Uterus (tissue), 4 donors: Measurements from ENCODE around the gene KCNH2. TPM values are rescaled to one million over a fixed set of nuclear protein-coding genes. Genes with fewer than 3 reads are reported as not detected.

ENCODE experiments used
- DNase-seq, 2 donors: peaks; one replicate each; pipeline ENCODE4 v3.0.0-alpha.2; 2019 to 2020
- H3K27ac ChIP-seq, 2 donors: fragments of 200-600 bp; sonication (generic); 1 replicate in 1 of 2; 2 replicates in 1 of 2; pipeline ENCODE4 v1.5.1; 2016 to 2018
- H3K27me3 ChIP-seq, 2 donors: fragments of 200-600 bp; sonication (generic); one replicate each; pipeline ENCODE4 v1.5.1; 2018 to 2019; ENCODE audit warnings: control low read depth in 1 of 2
- H3K36me3 ChIP-seq, 2 donors: fragments of 200-600 bp; sonication (generic); one replicate each; pipeline ENCODE4 v1.5.1; 2019; ENCODE audit warnings: control low read depth in 1 of 2
- H3K4me1 ChIP-seq, 2 donors: fragments of 200-600 bp; sonication (generic); one replicate each; pipeline ENCODE4 v1.5.1; 2018 to 2019; ENCODE audit warnings: control low read depth in 1 of 2
- H3K4me3 ChIP-seq, 2 donors: fragments of 200-600 bp; sonication (generic); 1 replicate in 1 of 2; 2 replicates in 1 of 2; pipeline ENCODE4 v1.5.1; 2018 to 2019; ENCODE audit warnings: mild to moderate bottlenecking in 1 of 2
- H3K9me3 ChIP-seq, 2 donors: fragments of 200-600 bp; sonication (generic); one replicate each; pipeline ENCODE4 v1.5.1; 2019; ENCODE audit warnings: control low read depth in 1 of 2
- CTCF ChIP-seq, 4 experiments: fragments of 200-600 bp in 2 of 4; fragments of 450-650 bp in 2 of 4; sonication (generic) in 2 of 4; IDR thresholded peaks; one replicate each; pipeline ENCODE4 v1.5.1; 2016 to 2019; ENCODE audit warnings: antibody characterized with exemption in 4 of 4, mild to moderate bottlenecking in 2 of 4, moderate library complexity in 1 of 4
- POLR2A ChIP-seq, 2 donors: fragments of 450-650 bp; IDR thresholded peaks; one replicate each; pipeline ENCODE4 v1.6.1; 2016; ENCODE audit warnings: antibody characterized with exemption in 2 of 2, mild to moderate bottlenecking in 1 of 2, moderate library complexity in 1 of 2
- intact Hi-C: fragments of 100-400 bp; cut with DNase I; formaldehyde crosslinking; loops from one replicate; pipeline ENCODE4 v1.15.1; 2023; ENCODE audit warnings: low total_unique reads
- total RNA-seq, 4 donors: library from RNA; depleted of rRNA in 3 of 4; stranded (reverse); fragments of >200 nt in 3 of 4; gene quantifications; one replicate each; pipeline versions ENCODE4 v1.1.0 to v1.2.4, GENCODE V29; 2014 to 2023
- donor health status: DM: yes; HTN: yes; CAD: no.

The KCNH2 gene
- total RNA-seq, 4 donors from 2014 or later: 9.1 to 51.0 (median 22.8) TPM

DNA sequence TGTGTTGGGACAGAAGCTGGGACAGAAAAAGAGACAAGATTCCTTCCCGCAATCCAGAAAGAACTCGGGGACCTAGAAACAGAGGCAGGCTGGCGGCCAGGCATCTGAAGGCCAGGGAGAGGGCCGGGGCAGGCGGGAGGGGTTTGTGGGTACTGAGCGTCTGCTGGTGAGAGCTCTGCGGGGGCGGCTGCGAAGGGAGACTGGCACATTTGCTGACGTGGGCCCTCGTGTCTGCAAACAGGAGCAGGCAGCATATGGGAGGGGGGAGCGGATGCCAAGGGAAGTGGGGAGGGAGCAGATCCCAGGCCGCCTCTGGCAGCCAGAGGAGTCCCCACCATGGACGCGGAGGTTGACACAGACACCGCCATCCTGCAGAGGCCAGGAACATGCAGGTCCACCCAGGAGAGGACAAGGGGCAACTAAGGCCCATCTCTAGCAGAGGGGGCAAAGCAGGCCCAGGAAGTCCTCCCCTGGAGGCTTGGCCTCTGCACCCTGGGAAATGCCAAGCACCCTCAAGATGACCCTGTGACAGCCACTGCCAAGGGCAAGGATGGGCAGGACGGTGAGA lies 32.2 kb downstream of the KCNH2 start:
- peak in 1 of 2 donors; percentile 51 for DNase-seq
- H3K4me1 ChIP-seq: no peaks in the 10 kb centered on the region
- H3K9me3 ChIP-seq: no peaks in the 10 kb centered on the region
- no peaks in the 10 kb centered on the region for H3K27me3 ChIP-seq
- H3K4me3 ChIP-seq: no peak overlapping the region
- intact Hi-C loops: no loop called here
- no peak for TF ChIP-seq POLR2A (IDR thresholded peaks at IDR 0.05)
- TF ChIP-seq CTCF (IDR thresholded peaks at IDR 0.05): no peak
- no peak overlapping the region for H3K27ac ChIP-seq
- H3K36me3 ChIP-seq: no peaks in the 10 kb centered on the region

DNA sequence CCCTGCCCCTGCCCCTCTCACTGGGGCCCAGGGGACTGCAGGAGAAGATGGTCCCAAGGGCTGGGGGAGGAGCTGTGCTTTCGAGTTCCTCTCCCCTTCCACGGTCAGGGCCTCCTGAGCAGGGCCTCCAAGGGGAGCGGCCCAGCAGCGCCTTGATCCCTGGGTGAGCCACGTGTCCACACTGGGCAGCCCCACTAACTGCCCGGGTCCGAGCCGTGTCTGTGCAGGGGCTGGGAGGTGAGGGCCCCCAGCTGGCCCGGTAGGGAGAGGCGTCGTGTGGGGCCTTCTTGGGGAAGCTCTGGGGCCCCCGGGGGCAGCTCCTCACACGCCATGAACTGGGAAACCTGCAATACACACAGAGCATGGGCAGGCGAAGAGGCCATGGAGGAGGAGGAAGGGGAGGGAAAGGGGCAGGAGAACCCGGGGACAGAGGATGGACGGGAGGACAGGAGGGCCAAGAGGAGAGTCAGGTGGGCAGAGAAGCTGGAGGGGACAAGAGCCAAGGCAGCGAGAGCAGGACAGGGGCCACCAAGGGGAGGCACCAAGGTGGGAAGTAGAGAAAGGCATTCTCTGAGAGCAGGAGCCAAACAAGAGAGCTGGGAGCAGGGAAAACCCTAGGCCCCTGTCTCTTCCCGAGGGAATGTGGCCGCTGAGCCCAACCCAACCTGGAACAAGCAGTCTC lies 32.8 kb downstream of the KCNH2 start:
- Histone ChIP-seq H3K27me3 (no peaks in the 10 kb centered on the region), H3K4me3 (no peak overlapping the region), H3K4me1 (no peaks in the 10 kb centered on the region), H3K36me3 (no peaks in the 10 kb centered on the region), H3K27ac (no peak overlapping the region), H3K9me3 (no peaks in the 10 kb centered on the region)
- no peak for DNase-seq
- no peak for TF ChIP-seq CTCF (IDR thresholded peaks at IDR 0.05)
- no peak for TF ChIP-seq POLR2A (IDR thresholded peaks at IDR 0.05)
- intact Hi-C loops: no loop called here

DNA sequence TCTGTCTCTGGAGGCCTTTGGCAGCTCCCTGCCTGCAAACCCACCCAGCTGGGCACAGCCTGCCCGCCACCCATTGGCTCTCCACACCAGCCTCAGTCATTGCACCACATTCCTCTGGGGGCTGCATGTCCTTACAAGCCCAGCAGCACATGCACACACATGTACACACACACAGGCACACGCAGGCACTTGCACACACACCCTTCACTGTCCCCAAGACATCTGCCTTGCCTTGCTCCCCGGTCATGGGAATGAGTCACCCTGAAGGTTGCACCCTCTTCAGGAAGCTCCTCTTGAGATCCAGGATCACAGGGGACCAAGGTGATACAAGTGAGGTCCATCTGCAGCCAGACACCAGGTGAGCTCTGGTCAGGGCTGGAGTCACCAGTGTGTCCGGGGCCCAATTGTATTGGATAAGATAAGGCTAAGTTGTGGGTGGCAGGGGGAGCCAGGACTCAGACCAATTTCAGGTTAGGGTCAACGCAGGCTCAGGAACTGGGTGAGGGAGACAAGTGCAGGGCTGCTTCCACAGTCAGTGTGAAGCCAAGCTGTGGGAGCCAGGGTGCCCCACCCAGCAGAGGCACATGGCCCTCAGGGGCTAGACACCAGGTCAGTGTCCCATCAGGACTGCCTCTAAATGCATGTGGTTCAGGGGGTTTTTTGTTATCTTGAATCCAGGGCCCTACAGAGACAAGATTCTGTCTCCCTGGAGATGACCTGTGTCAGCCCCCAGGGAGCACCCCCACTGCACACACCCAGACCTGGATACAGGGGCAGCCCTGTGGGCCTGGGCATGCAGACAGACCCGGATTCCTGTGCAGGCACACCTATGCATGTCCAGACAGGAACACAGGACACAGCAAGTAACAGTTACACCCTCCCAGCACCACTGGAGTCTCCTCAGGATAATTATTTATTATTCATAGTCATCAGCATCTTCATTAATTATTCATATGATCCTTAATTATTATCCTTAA lies 33.8 kb downstream of the KCNH2 start:
- no peaks in the 10 kb centered on the region for H3K9me3 ChIP-seq
- TF ChIP-seq POLR2A (IDR thresholded peaks at IDR 0.05) (no peak), CTCF (IDR thresholded peaks at IDR 0.05) (no peak)
- H3K36me3 ChIP-seq: no peaks in the 10 kb centered on the region
- no peak for DNase-seq
- no peaks in the 10 kb centered on the region for H3K4me1 ChIP-seq
- intact Hi-C loops: no loop called here
- no peak overlapping the region for H3K4me3 ChIP-seq
- H3K27me3 ChIP-seq: no peaks in the 10 kb centered on the region
- H3K27ac ChIP-seq: no peak overlapping the region

DNA sequence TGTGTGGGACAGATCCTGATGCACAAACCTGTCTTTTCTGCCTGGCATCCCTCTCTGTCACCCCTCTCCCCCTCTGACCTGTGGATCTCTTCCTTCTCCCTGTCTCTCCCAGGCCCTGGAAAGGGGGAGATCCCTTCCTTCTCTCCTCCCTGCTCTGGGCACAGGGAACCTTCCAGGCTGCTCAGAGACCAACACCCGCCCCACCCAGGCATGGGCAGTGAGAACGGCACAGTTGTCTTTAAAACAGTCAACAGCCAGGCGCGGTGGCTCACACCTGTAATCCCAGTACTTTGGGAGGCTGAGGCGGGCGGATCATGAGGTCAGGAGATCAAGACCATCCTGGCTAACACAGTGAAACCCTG lies 34.7 kb downstream of the KCNH2 start:
- intact Hi-C loops: no loop called here
- Histone ChIP-seq H3K4me1 (no peaks in the 10 kb centered on the region), H3K36me3 (no peaks in the 10 kb centered on the region), H3K27me3 (no peaks in the 10 kb centered on the region), H3K27ac (no peak overlapping the region), H3K9me3 (no peaks in the 10 kb centered on the region), H3K4me3 (no peak overlapping the region)
- no peak for DNase-seq
- no peak for TF ChIP-seq CTCF (IDR thresholded peaks at IDR 0.05)
- no peak for TF ChIP-seq POLR2A (IDR thresholded peaks at IDR 0.05)
